GM19372 (cell line): ENCODE data around the gene NR0B2.
"Not testable (repeated sequence)": the region's sequence is repeated elsewhere in the genome, so short reads cannot be mapped to it uniquely, and the experiment has no call there.

Experiments
- ATAC-seq: cut with Tn5 transposase; IDR thresholded peaks from one replicate; pipeline ENCODE4 v1.9.1; 2021; ENCODE audit warnings: mild to moderate bottlenecking, low read depth, moderate library complexity; ENCODE audit not compliant: unreplicated experiment

The NR0B2 gene, protein sequence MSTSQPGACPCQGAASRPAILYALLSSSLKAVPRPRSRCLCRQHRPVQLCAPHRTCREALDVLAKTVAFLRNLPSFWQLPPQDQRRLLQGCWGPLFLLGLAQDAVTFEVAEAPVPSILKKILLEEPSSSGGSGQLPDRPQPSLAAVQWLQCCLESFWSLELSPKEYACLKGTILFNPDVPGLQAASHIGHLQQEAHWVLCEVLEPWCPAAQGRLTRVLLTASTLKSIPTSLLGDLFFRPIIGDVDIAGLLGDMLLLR

DNA sequence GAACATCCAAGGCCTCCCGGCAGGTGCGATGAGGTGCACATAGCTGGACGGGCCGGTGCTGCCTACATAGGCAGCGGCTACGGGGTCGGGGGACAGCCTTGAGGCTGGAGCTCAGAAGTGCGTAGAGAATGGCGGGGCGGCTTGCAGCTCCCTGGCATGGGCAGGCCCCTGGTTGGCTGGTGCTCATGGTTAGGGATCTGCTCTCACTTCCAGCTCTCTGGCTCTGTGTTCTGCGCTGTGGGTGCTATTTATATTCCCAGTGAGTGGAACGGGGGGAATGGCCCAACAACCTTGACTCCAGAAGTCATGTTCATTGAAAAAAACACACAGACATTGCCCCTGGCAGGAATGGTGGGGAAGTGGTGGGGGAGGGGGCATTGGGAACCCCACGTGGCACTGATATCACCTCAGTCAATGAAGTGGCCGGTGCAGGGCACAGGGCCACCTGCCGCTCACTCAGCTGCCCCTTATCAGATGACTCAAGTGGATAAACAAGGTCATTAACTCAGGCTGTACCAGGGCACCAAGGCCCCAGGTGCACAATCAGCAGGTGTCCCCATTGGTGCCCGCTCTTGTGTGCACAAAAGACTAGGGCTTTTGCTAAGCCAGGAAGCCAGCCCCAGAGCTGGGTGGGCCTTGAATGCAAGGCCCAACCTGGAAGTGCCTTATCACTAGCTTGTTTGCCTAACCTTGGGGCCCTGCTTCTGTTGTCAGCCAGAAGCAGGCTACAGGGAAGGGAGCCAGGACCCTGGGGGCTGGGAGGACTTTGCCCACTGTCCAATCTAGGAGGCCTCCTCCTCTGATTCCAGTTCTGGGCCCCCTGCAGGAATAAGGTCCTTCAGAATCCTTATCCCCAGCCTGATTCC, at the start of gene NR0B2:
TSS of gene NR0B2 (minus strand) at position 222 of the 866 bp plus-strand sequence. CDS start at position 187, 35 bp downstream.
- no peak for ATAC-seq

GRCh38 chr1:26961826-26962225, 48.1 kb upstream of the NR0B2 start:
- no peak for ATAC-seq

- ATAC-seq: no peak
These were observed 46.8 kb upstream of the NR0B2 start for GRCh38 chr1:26960625-26960966.

GRCh38 chr1:26959722-26960624, 46.2 kb upstream of the NR0B2 start, which contains the start of gene KDF1:
KDF1 (minus strand) TSS chr1:26960468; CDS start chr1:26952380, 8,088 bp downstream.
- ATAC-seq: no peak

DNA sequence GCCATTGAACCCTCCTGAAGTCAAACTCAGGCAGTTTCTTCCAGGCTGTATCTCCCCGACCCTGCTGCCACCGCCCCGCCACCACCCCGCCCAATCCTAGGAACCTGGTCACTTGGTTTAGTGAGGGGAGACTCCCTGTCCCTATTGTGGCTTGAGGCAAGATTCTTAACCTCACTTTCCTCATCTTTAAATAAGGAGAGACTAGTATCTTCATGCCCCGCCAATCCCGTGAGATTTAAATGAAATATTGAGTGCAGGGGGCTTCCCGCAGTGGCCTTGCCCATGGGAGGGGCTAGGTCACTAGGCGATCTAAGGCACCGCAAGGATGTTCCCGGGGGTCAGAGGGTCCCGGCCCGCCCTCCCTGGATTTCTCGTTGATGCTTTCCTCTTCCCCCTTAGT, 45.5 kb upstream of the NR0B2 start:
- ATAC-seq: no peak

DNA sequence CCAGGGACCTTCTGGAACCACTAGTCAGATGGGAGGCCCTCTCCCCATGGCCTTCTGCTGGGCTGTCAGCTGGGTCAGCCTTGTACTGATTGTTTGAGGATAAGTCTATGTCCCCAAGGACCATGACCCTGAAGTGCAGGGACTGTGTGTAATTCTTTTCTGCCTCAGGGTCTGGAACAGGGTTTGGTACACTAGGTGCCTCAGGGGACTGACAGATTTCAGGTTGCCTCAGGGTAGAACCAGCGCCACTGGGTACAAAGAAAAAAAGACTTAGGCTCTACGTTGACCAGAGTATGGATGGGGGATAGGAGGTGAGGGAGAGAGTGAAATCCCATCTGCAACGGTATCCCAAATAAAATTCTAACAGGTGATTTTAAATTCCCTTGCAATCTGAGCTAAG, 43.5 kb upstream of the NR0B2 start:
- ATAC-seq: no peak

- ATAC-seq: no peak
These were observed 42.5 kb upstream of the NR0B2 start for GRCh38 chr1:26956321-26956720.

DNA sequence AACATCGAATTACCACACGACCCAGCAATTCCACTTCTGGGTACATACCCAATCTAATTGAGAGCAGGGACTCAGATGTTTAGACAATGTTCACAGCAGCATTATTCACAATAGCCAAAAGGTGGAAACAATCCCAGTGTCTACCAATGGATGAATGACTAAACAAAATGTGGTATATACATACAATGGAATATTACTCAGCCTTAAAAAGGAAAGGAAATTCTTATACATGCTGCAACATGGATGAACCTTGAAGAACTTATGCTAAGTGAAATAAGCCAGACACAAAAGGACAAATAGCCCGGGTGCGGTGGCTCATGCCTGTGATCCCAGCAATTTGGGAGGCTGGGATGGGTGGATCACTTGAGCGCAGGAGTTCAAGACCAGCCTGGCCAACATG, 39.6 kb upstream of the NR0B2 start:
- ATAC-seq: no peak

- no peak for ATAC-seq
These were observed 38.2 kb upstream of the NR0B2 start for GRCh38 chr1:26951821-26952497.

GRCh38 chr1:26951216-26951615, 37.4 kb upstream of the NR0B2 start:
- no peak for ATAC-seq

DNA sequence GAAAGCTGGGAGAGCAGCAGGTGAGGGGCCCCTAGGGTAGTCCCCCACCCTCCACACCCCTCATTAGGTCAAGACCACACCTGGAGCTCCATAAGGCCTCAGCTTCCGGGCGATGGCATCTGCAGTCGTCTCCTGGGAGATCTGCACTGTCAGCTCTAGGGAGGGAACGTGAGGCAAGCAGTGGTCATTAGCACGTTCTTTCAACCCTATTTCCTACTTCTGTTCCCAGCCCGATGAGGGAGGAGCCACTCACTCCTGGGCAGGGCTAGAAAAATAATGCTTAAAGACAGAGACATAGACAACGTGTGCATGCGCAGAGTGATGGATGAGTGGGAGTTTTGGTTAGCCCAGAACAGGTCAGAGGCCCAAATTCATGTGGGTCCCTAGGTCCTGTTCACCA, 36.8 kb upstream of the NR0B2 start:
- no peak for ATAC-seq

DNA sequence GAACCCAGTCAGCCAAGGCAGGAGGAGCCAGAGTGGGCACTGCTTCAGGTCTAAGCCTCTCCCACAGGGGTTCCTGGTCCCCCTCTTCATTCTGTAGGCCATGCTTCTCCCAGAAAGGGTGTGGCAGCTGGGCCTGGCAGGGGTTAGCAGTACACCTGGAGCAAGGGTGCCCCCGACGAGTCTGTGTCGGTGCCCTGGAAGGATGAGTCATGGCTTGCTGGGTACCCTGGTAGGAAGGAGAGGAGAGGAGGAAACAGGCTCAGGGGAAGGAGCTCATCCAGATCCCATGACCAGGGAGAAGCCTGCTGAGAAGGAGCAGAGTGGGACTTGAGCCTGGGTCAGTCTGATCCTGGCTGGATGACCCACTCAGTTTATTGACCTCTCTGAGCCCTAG, 36.1 kb upstream of the NR0B2 start:
- ATAC-seq: no peak

- no peak for ATAC-seq
These were observed 35.6 kb upstream of the NR0B2 start for GRCh38 chr1:26949266-26949925.

- ATAC-seq: not testable (repeated sequence)
These were observed 34.9 kb upstream of the NR0B2 start for GRCh38 chr1:26948725-26949057.

DNA sequence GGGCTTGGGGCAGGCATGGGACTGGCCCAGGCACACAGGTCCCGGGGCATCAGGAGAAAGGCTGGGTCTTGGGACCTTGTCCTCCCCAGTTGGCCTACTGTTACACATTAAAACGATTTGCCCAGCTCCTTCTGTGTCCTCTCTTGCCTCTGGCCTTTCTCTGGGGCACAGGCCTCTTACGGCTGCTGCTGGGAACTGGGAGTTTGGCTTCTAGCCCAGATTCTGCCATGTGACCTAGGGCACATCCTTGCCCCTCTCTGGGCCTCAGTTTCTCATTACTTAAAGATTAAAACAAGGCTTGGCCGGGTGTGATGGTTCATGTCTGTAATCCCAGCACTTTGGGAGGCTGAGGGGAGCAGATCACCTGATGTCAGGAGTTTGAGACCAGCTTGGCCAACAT, 32.5 kb upstream of the NR0B2 start:
- ATAC-seq: no peak

- ATAC-seq: no peak
These were observed 32.0 kb upstream of the NR0B2 start for GRCh38 chr1:26945728-26946127.

- ATAC-seq: no peak
These were observed 31.4 kb upstream of the NR0B2 start for GRCh38 chr1:26945138-26945537.

GRCh38 chr1:26942656-26943055, 28.9 kb upstream of the NR0B2 start:
- ATAC-seq: no peak

DNA sequence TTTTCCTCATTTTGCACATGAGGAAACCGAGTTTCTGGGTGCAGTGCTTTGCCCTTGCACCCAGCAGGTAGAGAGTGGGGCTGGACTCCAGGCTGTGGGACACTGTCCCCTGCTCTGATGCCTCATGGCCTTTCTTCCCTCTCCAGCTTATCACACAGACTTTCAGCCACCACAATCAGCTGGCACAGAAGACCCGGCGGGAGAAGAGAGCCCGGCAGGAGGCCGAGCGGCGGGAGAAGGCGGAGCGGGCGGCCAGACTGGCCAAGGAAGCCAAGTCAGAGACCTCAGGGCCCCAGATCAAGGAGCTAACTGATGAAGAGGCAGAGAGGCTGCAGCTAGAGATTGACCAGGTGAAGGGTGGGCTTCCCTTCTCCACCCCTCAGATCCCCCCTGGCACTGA, 27.5 kb upstream of the NR0B2 start:
- no peak for ATAC-seq

DNA sequence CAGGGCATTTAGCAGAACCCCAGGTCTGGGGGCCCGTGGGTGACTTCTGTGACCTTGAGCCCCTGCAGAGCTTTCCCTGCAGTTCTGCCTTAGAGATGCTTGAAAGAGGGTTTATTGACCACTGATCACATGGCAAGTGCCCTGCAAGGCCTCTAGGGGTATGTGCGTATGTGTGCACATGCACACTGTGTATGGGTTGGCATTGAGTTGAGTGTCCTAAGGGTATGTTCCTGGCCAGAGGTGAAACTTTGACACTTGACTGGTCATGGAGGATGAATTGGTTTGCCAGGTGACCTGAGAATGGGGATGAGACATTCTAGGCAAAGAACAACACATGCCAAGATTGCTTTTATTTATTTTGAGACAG, 24.9 kb upstream of the NR0B2 start:
- ATAC-seq: no peak
